Small intestine (tissue), 7 donors: Measurements from ENCODE around the gene ZNF335. TPM values are rescaled to one million over a fixed set of nuclear protein-coding genes. Genes with fewer than 3 reads are reported as not detected.
"Not testable (repeated sequence)": the region's sequence is repeated elsewhere in the genome, so short reads cannot be mapped to it uniquely, and the experiment has no call there.

Source experiments
- DNase-seq, 2 donors: peaks; one replicate each; pipeline versions ENCODE4 v3.0.0 to v3.0.0-alpha.2; 2013
- FAIRE-seq: peaks from 2 replicates; lab custom pipeline; 2012; peaks lifted over from hg19 to GRCh38; lab: Jason Lieb, UNC
- H3K27ac ChIP-seq, 3 donors: one replicate each; pipeline ENCODE4 v1.5.1; 2013; ENCODE audit warnings: low read length in 2 of 3, mild to moderate bottlenecking in 2 of 3, control low read depth in 1 of 3, inconsistent platforms in 1 of 3, low read depth in 1 of 3, moderate library complexity in 1 of 3
- H3K27me3 ChIP-seq, 3 donors: one replicate each; pipeline ENCODE4 v1.6.1; 2013; ENCODE audit warnings: low read length in 3 of 3, inconsistent platforms in 1 of 3; ENCODE audit not compliant: control insufficient read depth in 3 of 3, insufficient read depth in 3 of 3
- H3K36me3 ChIP-seq, 3 donors: one replicate each; pipeline ENCODE4 v1.6.1; 2013; ENCODE audit warnings: low read length in 3 of 3, inconsistent platforms in 1 of 3, low read depth in 1 of 3, mild to moderate bottlenecking in 1 of 3, moderate library complexity in 1 of 3; ENCODE audit not compliant: control insufficient read depth in 3 of 3, insufficient read depth in 2 of 3
- H3K4me1 ChIP-seq, 3 donors: one replicate each; pipeline ENCODE4 v1.6.1; 2013; ENCODE audit warnings: low read length in 2 of 3, inconsistent platforms in 1 of 3, low read depth in 1 of 3, mild to moderate bottlenecking in 1 of 3, moderate library complexity in 1 of 3; ENCODE audit not compliant: control insufficient read depth in 3 of 3, insufficient read depth in 2 of 3
- H3K4me3 ChIP-seq, 3 donors: one replicate each; pipeline ENCODE4 v1.5.1; 2013; ENCODE audit warnings: low read length in 3 of 3, control low read depth in 1 of 3, inconsistent platforms in 1 of 3, low read depth in 1 of 3, mild to moderate bottlenecking in 1 of 3, moderate library complexity in 1 of 3
- H3K9me3 ChIP-seq, 2 donors: one replicate each; pipeline ENCODE4 v1.6.1; 2013; ENCODE audit warnings: low read depth in 1 of 2, low read length in 1 of 2; ENCODE audit not compliant: control insufficient read depth in 2 of 2, insufficient read depth in 1 of 2
- WGBS, 3 donors: extraction: QIAGEN DNeasy Blood & Tissue Kit; methylation state at CpG; one replicate each; pipeline ENCODE4 v1.1.7; 2013; 5-methylcytosine and 5-hydroxymethylcytosine counted together
- polyA plus RNA-seq, 4 donors: library from polyadenylated mRNA; stranded (reverse) in 3 of 4; unstranded in 1 of 4; fragments of 200-250 nt in 3 of 4; fragments of 120-200 nt in 1 of 4; gene quantifications; one replicate each; pipeline versions ENCODE4 v1.2.1 to v1.2.3, GENCODE V29; 2013
- donor health status: healthy with polysubstance abuse.
- donor health status: control.
- donor health status: control.
- donor health status: Bipolar disorder and iron deficiency.
- donor health status: healthy.

The ZNF335 gene
- polyA plus RNA-seq, 4 donors: 10.7 to 20.8 (median 13.1) TPM

DNA sequence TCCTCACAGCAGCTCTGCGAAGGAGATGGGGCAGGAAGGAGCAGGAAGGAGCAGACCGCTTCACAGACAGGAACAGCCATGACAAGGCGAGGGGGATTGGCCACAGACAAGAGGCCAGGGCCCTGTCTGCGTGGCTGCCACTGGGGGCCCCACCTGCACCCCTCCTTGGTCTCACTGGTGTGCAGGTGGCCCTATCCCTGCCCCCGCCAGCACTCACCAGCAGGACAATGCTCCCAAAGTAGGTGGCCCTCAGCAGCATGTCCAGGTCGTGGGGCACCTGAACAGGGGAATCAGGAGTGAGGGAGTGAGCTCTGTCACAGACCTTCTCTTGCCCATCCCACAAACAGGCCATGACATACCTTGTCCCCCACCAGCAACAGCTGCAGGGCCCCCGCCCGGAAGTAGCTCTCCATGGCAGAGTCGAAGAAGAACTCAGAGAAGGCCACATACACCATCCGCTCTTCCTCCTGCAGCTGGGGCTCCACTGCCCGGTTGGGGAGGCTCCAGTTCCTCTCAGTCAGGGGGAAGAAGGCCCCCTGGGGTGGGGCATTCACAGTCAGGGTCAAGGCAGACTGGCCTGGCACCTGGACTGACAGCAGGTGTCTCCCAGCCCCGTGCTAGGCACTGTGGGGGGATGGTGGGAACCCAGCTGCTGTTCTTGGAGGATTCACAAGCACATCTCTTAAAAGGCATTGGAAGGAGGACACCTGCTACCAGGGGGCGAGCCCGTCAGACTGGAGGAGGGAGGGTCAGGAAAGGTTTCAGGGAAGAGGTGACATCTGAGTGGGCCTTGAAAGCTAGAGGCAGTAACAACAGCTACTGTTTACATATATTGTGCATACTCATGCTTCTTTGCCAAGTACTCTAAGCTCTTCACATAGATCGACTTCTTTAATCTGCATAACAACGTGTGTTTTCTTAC lies 67.2 kb downstream of the ZNF335 start:
- Histone ChIP-seq H3K9me3 (no peaks in the 10 kb centered on the region), H3K27ac (no peak overlapping the region), H3K27me3 (no peaks in the 10 kb centered on the region), H3K4me3 (no peak overlapping the region), H3K36me3 (peaks cover 0 to 35% (median 5%) of the 10 kb centered on the region in 3 donors), H3K4me1 (no peaks in the 10 kb centered on the region)
- FAIRE-seq: no peak
- no peak for DNase-seq
- WGBS, 3 donors: 71 to 77% (median 73%) methylated on average over 16 of the region's 16 CpGs

DNA sequence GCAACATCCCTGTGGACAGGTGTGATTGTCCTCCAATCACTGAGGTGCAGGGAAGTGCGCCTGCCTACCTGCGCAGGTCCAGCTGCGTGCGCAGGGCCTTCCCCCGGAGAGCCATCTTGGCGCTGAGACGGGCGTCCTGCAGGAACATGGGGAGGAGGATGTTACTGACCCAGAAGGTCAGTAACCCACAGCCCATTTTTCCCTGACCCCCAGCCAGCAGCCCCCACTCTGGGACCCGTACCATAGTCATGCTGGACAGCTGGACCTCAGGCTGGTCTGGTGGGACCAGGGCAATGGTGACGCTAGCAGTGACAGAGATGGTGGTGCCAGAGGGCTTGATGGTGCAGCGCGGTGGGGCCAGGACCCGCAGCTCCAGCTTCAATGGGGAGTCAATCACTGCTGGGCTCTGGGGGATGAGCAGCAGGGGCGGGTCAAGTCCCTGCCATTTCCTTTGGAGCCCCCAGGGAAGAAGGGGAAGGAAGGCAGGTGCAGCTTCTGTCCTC lies 69.8 kb downstream of the ZNF335 start:
- H3K36me3 ChIP-seq: peaks cover 3 to 54% (median 5%) of the 10 kb centered on the region in 3 donors
- H3K4me1 ChIP-seq: no peaks in the 10 kb centered on the region
- H3K27me3 ChIP-seq: no peaks in the 10 kb centered on the region
- FAIRE-seq: no peak
- H3K27ac ChIP-seq: no peak overlapping the region
- no peak for DNase-seq
- H3K9me3 ChIP-seq: no peaks in the 10 kb centered on the region
- no peak overlapping the region for H3K4me3 ChIP-seq
- WGBS, 3 donors: 87 to 90% (median 88%) methylated on average over 14 of the region's 14 CpGs

DNA sequence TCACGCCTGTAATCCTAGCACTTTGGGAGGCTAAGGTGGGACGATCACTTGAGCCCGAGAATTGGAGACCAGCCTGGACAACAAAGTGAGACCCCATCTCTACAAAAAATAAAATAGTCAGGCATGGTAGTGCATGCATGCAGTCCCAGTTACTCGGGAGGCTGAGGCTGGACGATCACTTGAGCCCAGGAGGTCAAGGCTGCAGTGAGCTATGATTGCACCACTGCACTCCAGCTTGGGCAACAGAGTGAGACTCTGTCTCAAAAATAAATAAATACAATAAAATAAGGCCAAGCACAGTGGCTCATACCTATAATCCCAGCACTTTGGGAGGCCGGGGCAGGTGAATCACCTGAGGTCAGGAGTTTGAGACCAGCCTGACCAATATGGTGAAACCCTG lies 70.7 kb downstream of the ZNF335 start:
- H3K36me3 ChIP-seq: peaks cover 3 to 63% (median 10%) of the 10 kb centered on the region in 3 donors
- 87 to 98% (median 92%) methylated on average over 6 of the region's 6 CpGs for WGBS, 3 donors

DNA sequence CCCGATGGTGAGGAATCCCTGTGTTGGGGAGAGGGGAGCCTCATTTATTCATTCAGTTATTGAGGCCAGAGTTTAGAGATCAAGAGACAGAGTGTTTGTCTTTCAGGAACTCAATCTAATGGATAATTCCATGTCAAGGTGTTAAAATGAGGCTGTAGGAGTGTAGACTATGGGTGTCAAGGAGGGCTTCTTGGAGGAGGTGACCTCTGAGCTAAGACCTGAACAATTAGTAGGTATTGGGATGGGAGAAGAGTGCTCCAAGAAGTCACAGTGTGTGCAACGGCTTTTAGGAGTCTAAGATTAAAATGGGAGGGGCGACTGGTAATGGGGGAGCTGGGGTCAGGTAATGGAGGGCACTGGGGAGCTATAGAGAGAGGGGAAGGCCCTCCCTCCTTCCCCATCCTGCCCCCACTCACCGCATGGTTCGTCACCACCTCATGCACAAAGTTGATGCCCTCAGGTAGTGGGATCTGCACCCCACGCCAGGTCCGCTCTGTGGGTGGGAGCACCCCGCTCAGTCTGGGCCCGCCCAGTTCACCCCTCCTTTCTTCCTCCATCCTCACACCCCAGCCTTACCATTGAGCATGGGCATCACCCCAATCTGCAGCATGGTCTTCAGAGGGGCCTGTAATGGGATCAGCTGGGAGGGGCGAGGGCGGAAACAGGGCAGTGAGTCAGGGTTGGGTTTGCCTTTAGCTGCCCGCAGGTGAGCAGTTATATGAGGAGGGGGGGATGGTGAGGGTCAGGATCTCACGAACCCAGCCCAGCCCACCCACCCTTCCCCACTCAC lies 72.8 kb downstream of the ZNF335 start:
- 87 to 89% (median 88%) methylated on average over 13 of the region's 13 CpGs for WGBS, 3 donors
- no peak for FAIRE-seq
- H3K36me3 ChIP-seq: peaks cover 3 to 69% (median 14%) of the 10 kb centered on the region in 3 donors

More for the DNA sequence above, 70.7 kb downstream of the ZNF335 start:
- not testable (repeated sequence) for H3K4me1 ChIP-seq, FAIRE-seq, H3K27ac ChIP-seq, H3K9me3 ChIP-seq, H3K4me3 ChIP-seq, H3K27me3 ChIP-seq, DNase-seq

More for the DNA sequence above, 72.8 kb downstream of the ZNF335 start:
- H3K4me1 ChIP-seq: peaks cover 0 to 4% (median 0%) of the 10 kb centered on the region in 3 donors
- no peaks in the 10 kb centered on the region for H3K9me3 ChIP-seq
- H3K4me3 ChIP-seq: no peak overlapping the region
- H3K27me3 ChIP-seq: no peaks in the 10 kb centered on the region
- DNase-seq: no peak
- H3K27ac ChIP-seq: no peak overlapping the region

Other genes with a start within 250 kb of the ZNF335 start
- gene SPINT4, start 249.9 kb downstream of the ZNF335 start, polyA plus RNA-seq: not detected
- under 1 TPM in 2 of 4 donors, not detected in 2; 0.44 to 0.81 TPM for gene WFDC3, start 180.3 kb downstream of the ZNF335 start, polyA plus RNA-seq
- gene DNTTIP1, start 180.2 kb downstream of the ZNF335 start, polyA plus RNA-seq: 10 to 100 TPM; 27.9 to 42.7 (median 36.9) TPM
- 10 to 100 TPM; 10.8 to 99.6 (median 24.0) TPM for gene UBE2C, start 159.6 kb downstream of the ZNF335 start, polyA plus RNA-seq
- 10 to 100 TPM in 2 of 4 donors, 1 to 10 TPM in 2; 2.6 to 23.7 (median 13.5) TPM for gene TNNC2, start 144.9 kb downstream of the ZNF335 start, polyA plus RNA-seq
- 10 to 100 TPM in 2 of 4 donors, 1 to 10 TPM in 2; 7.8 to 14.6 (median 10.1) TPM for gene SNX21, start 138.4 kb downstream of the ZNF335 start, polyA plus RNA-seq
- gene ACOT8, start 114.8 kb downstream of the ZNF335 start, polyA plus RNA-seq: 100 to 1,000 TPM in 1 of 4 donors, 10 to 100 TPM in 3; 28.6 to 123 (median 47.6) TPM
- 1 to 10 TPM; 2.7 to 6.8 (median 4.1) TPM for gene ZSWIM3, start 114.6 kb downstream of the ZNF335 start, polyA plus RNA-seq
- 10 to 100 TPM in 1 of 4 donors, 1 to 10 TPM in 3; 2.5 to 17.1 (median 3.6) TPM for gene ZSWIM1, start 91.0 kb downstream of the ZNF335 start, polyA plus RNA-seq
- 10 to 100 TPM in 1 of 4 donors, 1 to 10 TPM in 1, not detected in 2; 1.8 to 16.4 TPM for gene SPATA25, start 84.6 kb downstream of the ZNF335 start, polyA plus RNA-seq
- 10 to 100 TPM in 1 of 4 donors, 1 to 10 TPM in 3; 2.9 to 20.2 (median 4.0) TPM for gene NEURL2, start 81.0 kb downstream of the ZNF335 start, polyA plus RNA-seq
- 1,000 to 10,000 TPM in 1 of 4 donors, 100 to 1,000 TPM in 2, 10 to 100 TPM in 1; 78.9 to 1,454 (median 115) TPM for gene CTSA, start 80.9 kb downstream of the ZNF335 start, polyA plus RNA-seq
- gene PLTP, start 60.0 kb downstream of the ZNF335 start, polyA plus RNA-seq: 10 to 100 TPM in 3 of 4 donors, 1 to 10 TPM in 1; 2.0 to 67.4 (median 17.1) TPM
- 10 to 100 TPM; 16.1 to 30.0 (median 26.8) TPM for gene PCIF1, start 37.5 kb downstream of the ZNF335 start, polyA plus RNA-seq
- gene MMP9, start 36.7 kb upstream of the ZNF335 start, polyA plus RNA-seq: 1 to 10 TPM in 1 of 4 donors, under 1 TPM in 2, not detected in 1; 0.66 to 3.2 (median 0.81) TPM
- gene SLC12A5, start 57.0 kb upstream of the ZNF335 start, polyA plus RNA-seq: 1 to 10 TPM in 2 of 4 donors, not detected in 2; 2.1 to 4.6 TPM
- gene NCOA5, start 117.8 kb upstream of the ZNF335 start, polyA plus RNA-seq: 10 to 100 TPM; 13.2 to 36.8 (median 14.7) TPM
- gene CD40, start 146.1 kb upstream of the ZNF335 start, polyA plus RNA-seq: 10 to 100 TPM in 2 of 4 donors, 1 to 10 TPM in 2; 2.0 to 14.5 (median 6.5) TPM